ENCODE results near the gene CBARP. TPM values are rescaled to one million over a fixed set of nuclear protein-coding genes. Genes with fewer than 3 reads are reported as not detected.

Gene CBARP
- 0.73 TPM for total RNA-seq

GRCh38 chr19:1237754-1238368 is at the start of gene CBARP:
CBARP (minus strand) TSS chr19:1238005; CDS start chr19:1236100, 1,905 bp downstream.
- no peak for DNase-seq (ENCODE audit: low spot score)

- DNase-seq (ENCODE audit: low spot score): no peak
These were observed 48.9 kb upstream of the CBARP start for GRCh38 chr19:1286487-1287353.

- no peak for DNase-seq (ENCODE audit: low spot score)
These were observed 48.0 kb upstream of the CBARP start, which contains the start of gene EFNA2 for GRCh38 chr19:1285737-1286360. EFNA2 (plus strand) TSS chr19:1285873; CDS start chr19:1286169, 296 bp downstream.

GRCh38 chr19:1284979-1285736 is 47.4 kb upstream of the CBARP start:
- DNase-seq (ENCODE audit: low spot score): no peak

- DNase-seq (ENCODE audit: low spot score): no peak
These were observed 46.6 kb upstream of the CBARP start for GRCh38 chr19:1284293-1284978.

- no peak for DNase-seq (ENCODE audit: low spot score)
These were observed 46.1 kb upstream of the CBARP start for GRCh38 chr19:1283917-1284292.

GRCh38 chr19:1283207-1283916 is 45.6 kb upstream of the CBARP start:
- DNase-seq (ENCODE audit: low spot score): no peak

GRCh38 chr19:1282588-1283206 is 44.9 kb upstream of the CBARP start:
- no peak for DNase-seq (ENCODE audit: low spot score)

GRCh38 chr19:1281569-1282287 is 43.9 kb upstream of the CBARP start:
- DNase-seq (ENCODE audit: low spot score): no peak

- no peak for DNase-seq (ENCODE audit: low spot score)
These were observed 43.1 kb upstream of the CBARP start for GRCh38 chr19:1280636-1281568.

- DNase-seq (ENCODE audit: low spot score): peak; percentile 87
These were observed 42.1 kb upstream of the CBARP start for GRCh38 chr19:1279782-1280341.

GRCh38 chr19:1278713-1279660 is 41.2 kb upstream of the CBARP start:
- DNase-seq (ENCODE audit: low spot score): no peak

- no peak for DNase-seq (ENCODE audit: low spot score)
These were observed 40.3 kb upstream of the CBARP start for GRCh38 chr19:1278074-1278473.

GRCh38 chr19:1277061-1277460 is 39.3 kb upstream of the CBARP start:
- DNase-seq (ENCODE audit: low spot score): no peak

- no peak for DNase-seq (ENCODE audit: low spot score)
These were observed 38.8 kb upstream of the CBARP start for GRCh38 chr19:1276628-1277022.

GRCh38 chr19:1275976-1276627 is 38.3 kb upstream of the CBARP start:
- DNase-seq (ENCODE audit: low spot score): no peak
